H9 (cell line): Measurements from ENCODE around the gene ADGRA1. TPM values are rescaled to one million over a fixed set of nuclear protein-coding genes. Genes with fewer than 3 reads are reported as not detected.

ENCODE experiments used
- DNase-seq: peaks from one replicate; pipeline ENCODE4 v3.0.0-alpha.2; 2017
- H2AFZ ChIP-seq: one replicate; pipeline ENCODE4 v1.6.1; 2013; ENCODE audit warnings: mild to moderate bottlenecking, low read length, control low read depth, moderate library complexity
- H2AK5ac ChIP-seq: 2 replicates; pipeline ENCODE4 v1.6.1; 2013; ENCODE audit warnings: low read length, control low read depth, mixed read lengths; ENCODE audit not compliant: insufficient read length
- H2BK120ac ChIP-seq: one replicate; pipeline ENCODE4 v1.6.1; 2013; ENCODE audit warnings: low read depth, mild to moderate bottlenecking, low read length, control low read depth, inconsistent platforms; ENCODE audit not compliant: poor library complexity, severe bottlenecking
- H2BK12ac ChIP-seq: 2 replicates; pipeline ENCODE4 v1.6.1; 2013; ENCODE audit warnings: low read length, control low read depth, mixed read lengths, low read depth; ENCODE audit not compliant: insufficient read length
- H2BK15ac ChIP-seq: 2 replicates; pipeline ENCODE4 v1.6.1; 2013; ENCODE audit warnings: low read depth, low read length, control low read depth
- H2BK20ac ChIP-seq: one replicate; pipeline ENCODE4 v1.6.1; 2013; ENCODE audit warnings: low read depth, mild to moderate bottlenecking, low read length, control low read depth, inconsistent platforms; ENCODE audit not compliant: poor library complexity, severe bottlenecking
- H2BK5ac ChIP-seq: 2 replicates; pipeline ENCODE4 v1.6.1; 2013; ENCODE audit warnings: low read length, control low read depth, mixed read lengths; ENCODE audit not compliant: insufficient read length
- H3K14ac ChIP-seq: 2 replicates; pipeline ENCODE4 v1.6.1; 2013; ENCODE audit warnings: low read length, control low read depth; ENCODE audit not compliant: insufficient read depth
- H3K18ac ChIP-seq: 2 replicates; pipeline ENCODE4 v1.6.1; 2013; ENCODE audit warnings: low read depth, mild to moderate bottlenecking, mixed read lengths, low read length, control low read depth; ENCODE audit not compliant: insufficient read length
- H3K23ac ChIP-seq: 2 replicates; pipeline ENCODE4 v1.6.1; 2013; ENCODE audit warnings: low read length, control low read depth, mixed read lengths, low read depth; ENCODE audit not compliant: insufficient read length
- H3K23me2 ChIP-seq: 2 replicates; pipeline ENCODE4 v1.6.1; 2013; ENCODE audit warnings: low read depth, mild to moderate bottlenecking, mixed read lengths, low read length, control low read depth; ENCODE audit not compliant: insufficient read length, poor library complexity, severe bottlenecking
- H3K27ac ChIP-seq: 2 replicates; pipeline ENCODE4 v1.5.1; 2013; ENCODE audit warnings: low read length, control low read depth, mixed read lengths, low read depth; ENCODE audit not compliant: insufficient read length
- H3K27me3 ChIP-seq: 2 replicates; pipeline ENCODE4 v1.6.1; 2013; ENCODE audit warnings: low read length, control low read depth, inconsistent platforms; ENCODE audit not compliant: insufficient read depth
- H3K4ac ChIP-seq: 2 replicates; pipeline ENCODE4 v1.6.1; 2013; ENCODE audit warnings: low read depth, mild to moderate bottlenecking, control low read depth, inconsistent platforms, low read length, moderate library complexity
- H3K4me1 ChIP-seq: 2 replicates; pipeline ENCODE4 v1.6.1; 2013; ENCODE audit warnings: low read length, control low read depth, inconsistent platforms; ENCODE audit not compliant: insufficient read depth
- H3K4me2 ChIP-seq: 2 replicates; pipeline ENCODE4 v1.6.1; 2013; ENCODE audit warnings: low read length, control low read depth, mixed read lengths; ENCODE audit not compliant: insufficient read length, insufficient read depth
- H3K56ac ChIP-seq: 2 replicates; pipeline ENCODE4 v1.6.1; 2013; ENCODE audit warnings: low read depth, mild to moderate bottlenecking, mixed read lengths, low read length, control low read depth; ENCODE audit not compliant: insufficient read length
- H3K79me1 ChIP-seq: 2 replicates; pipeline ENCODE4 v1.6.1; 2013; ENCODE audit warnings: low read depth, mild to moderate bottlenecking, moderate library complexity, low read length, control low read depth, inconsistent platforms; ENCODE audit not compliant: insufficient read depth, poor library complexity, severe bottlenecking
- H3K79me2 ChIP-seq: 2 replicates; pipeline ENCODE4 v1.6.1; 2013; ENCODE audit warnings: low read length, control low read depth, inconsistent platforms; ENCODE audit not compliant: insufficient read depth
- H3K9ac ChIP-seq: 2 replicates; pipeline ENCODE4 v1.6.1; 2013; ENCODE audit warnings: low read length, control low read depth, mixed read lengths; ENCODE audit not compliant: insufficient read length; ENCODE audit errors: extremely low read depth
- H3K9me3 ChIP-seq: one replicate; pipeline ENCODE4 v1.6.1; 2013; ENCODE audit warnings: low read depth, low read length, inconsistent platforms; ENCODE audit not compliant: control insufficient read depth
- H3T11ph ChIP-seq: one replicate; pipeline ENCODE4 v1.6.1; 2013; ENCODE audit warnings: mild to moderate bottlenecking, low read length, control low read depth, inconsistent platforms
- H4K20me1 ChIP-seq: one replicate; pipeline ENCODE4 v1.6.1; 2013; ENCODE audit not compliant: control insufficient read depth, insufficient read length, insufficient read depth
- H4K5ac ChIP-seq: 2 replicates; pipeline ENCODE4 v1.6.1; 2013; ENCODE audit warnings: low read depth, mild to moderate bottlenecking, mixed read lengths, low read length, control low read depth; ENCODE audit not compliant: insufficient read length
- H4K8ac ChIP-seq: replicated peaks from 2 replicates; pipeline ENCODE4 v1.6.1; 2013; ENCODE audit warnings: low read length, control low read depth, mixed read lengths, low read depth; ENCODE audit not compliant: insufficient read length
- H4K91ac ChIP-seq: 2 replicates; pipeline ENCODE4 v1.6.1; 2013; ENCODE audit warnings: low read depth, mild to moderate bottlenecking, moderate library complexity, mixed read lengths, low read length, control low read depth; ENCODE audit not compliant: insufficient read length
- H3K27ac Mint-ChIP-seq, 3 experiments: 2 replicates in 2 of 3; 3 replicates in 1 of 3; pipeline ENCODE4 v1.8.0; 2020 to 2021; ENCODE audit warnings: mixed read lengths in 3 of 3, mild to moderate bottlenecking in 1 of 3, moderate library complexity in 1 of 3
- H3K27me3 Mint-ChIP-seq: 2 replicates; pipeline ENCODE4 v1.8.0; 2021; ENCODE audit warnings: low read depth, mild to moderate bottlenecking, moderate library complexity, mixed read lengths
- H3K36me3 Mint-ChIP-seq, 3 experiments: 2 replicates in 2 of 3; 3 replicates in 1 of 3; pipeline ENCODE4 v1.8.0; 2020 to 2021; ENCODE audit warnings: low read depth in 3 of 3, mixed read lengths in 3 of 3; ENCODE audit not compliant: insufficient read depth in 1 of 3
- H3K4me1 Mint-ChIP-seq, 2 experiments: 2 replicates each; pipeline ENCODE4 v1.8.0; 2020; ENCODE audit warnings: mixed read lengths in 2 of 2
- H3K4me3 Mint-ChIP-seq, 2 experiments: 2 replicates in 1 of 2; 3 replicates in 1 of 2; pipeline ENCODE4 v1.8.0; 2020 to 2021; ENCODE audit warnings: mild to moderate bottlenecking in 2 of 2, mixed read lengths in 2 of 2, moderate library complexity in 1 of 2
- H3K9me3 Mint-ChIP-seq, 2 experiments: 2 replicates in 1 of 2; 3 replicates in 1 of 2; pipeline ENCODE4 v1.8.0; 2020; ENCODE audit warnings: mild to moderate bottlenecking in 2 of 2, mixed read lengths in 2 of 2, moderate library complexity in 1 of 2
- WGBS: extraction: QIAGEN DNeasy Blood & Tissue Kit; methylation state at CpG from one replicate; pipeline ENCODE4 v1.1.7; 2013; ENCODE audit warnings: missing lambda C conversion rate, low lambda C conversion rate, mixed read lengths; ENCODE audit not compliant: insufficient read length; ENCODE audit errors: extremely low coverage; 5-methylcytosine and 5-hydroxymethylcytosine counted together
- total RNA-seq: library from RNA; stranded (reverse); gene quantifications from 2 replicates; pipeline ENCODE4 v1.2.1, GENCODE V29; 2021
- TF ChIP-seq, protein P1 (sequence below): fragments of 200-600 bp; sonication (generic); conservative IDR thresholded peaks from 3 replicates; pipeline ENCODE4 v1.8.0; 2021; ENCODE audit warnings: antibody characterized with exemption, mild to moderate bottlenecking

The ADGRA1 gene
- total RNA-seq, 1 experiment from 2014 or later, result 0.11 TPM

DNA sequence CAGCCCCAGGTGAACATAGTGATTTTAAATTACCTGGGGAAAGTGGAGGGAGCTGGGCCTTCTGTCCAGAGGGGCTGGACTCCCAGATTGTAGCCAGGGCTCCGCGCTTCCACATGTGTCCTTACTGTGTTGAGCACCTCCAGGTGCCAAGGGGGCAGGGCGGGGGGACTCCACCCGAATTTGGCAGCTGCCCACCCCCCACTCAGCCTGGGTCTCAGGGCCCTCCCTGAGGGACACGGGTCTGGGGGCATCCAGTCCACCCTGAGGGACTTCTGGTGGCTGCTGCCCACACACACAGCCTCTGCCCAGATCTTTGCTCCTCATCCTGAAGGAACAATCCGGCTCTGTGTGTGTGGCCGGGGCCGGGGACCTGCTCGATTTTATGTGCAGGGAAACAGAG lies 28.2 kb upstream of the ADGRA1 start:
- no peaks in the 10 kb centered on the region for H3K9me3 Mint-ChIP-seq
- no peak for DNase-seq
- no peak overlapping the region for H3K14ac ChIP-seq
- H3K27ac Mint-ChIP-seq, result no peak overlapping the region
- H3K27me3 Mint-ChIP-seq, result peaks cover 3% of the 10 kb centered on the region
- WGBS, result no CpG with 5 or more reads among the region's 9 CpGs
- no peaks in the 10 kb centered on the region for H3K27me3 ChIP-seq
- H2BK20ac ChIP-seq, result no peak overlapping the region
- H3K4me1 ChIP-seq, result no peaks in the 10 kb centered on the region
- no peaks in the 10 kb centered on the region for H3K23me2 ChIP-seq
- peaks cover 0 to 7% of the 10 kb centered on the region in 2 experiments; a peak in 1 of 4 replicates for H3K4me1 Mint-ChIP-seq
- H3K36me3 Mint-ChIP-seq, result no peaks in the 10 kb centered on the region; a peak in 1 of 7 replicates
- TF ChIP-seq, protein P1, sequence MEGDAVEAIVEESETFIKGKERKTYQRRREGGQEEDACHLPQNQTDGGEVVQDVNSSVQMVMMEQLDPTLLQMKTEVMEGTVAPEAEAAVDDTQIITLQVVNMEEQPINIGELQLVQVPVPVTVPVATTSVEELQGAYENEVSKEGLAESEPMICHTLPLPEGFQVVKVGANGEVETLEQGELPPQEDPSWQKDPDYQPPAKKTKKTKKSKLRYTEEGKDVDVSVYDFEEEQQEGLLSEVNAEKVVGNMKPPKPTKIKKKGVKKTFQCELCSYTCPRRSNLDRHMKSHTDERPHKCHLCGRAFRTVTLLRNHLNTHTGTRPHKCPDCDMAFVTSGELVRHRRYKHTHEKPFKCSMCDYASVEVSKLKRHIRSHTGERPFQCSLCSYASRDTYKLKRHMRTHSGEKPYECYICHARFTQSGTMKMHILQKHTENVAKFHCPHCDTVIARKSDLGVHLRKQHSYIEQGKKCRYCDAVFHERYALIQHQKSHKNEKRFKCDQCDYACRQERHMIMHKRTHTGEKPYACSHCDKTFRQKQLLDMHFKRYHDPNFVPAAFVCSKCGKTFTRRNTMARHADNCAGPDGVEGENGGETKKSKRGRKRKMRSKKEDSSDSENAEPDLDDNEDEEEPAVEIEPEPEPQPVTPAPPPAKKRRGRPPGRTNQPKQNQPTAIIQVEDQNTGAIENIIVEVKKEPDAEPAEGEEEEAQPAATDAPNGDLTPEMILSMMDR, result no peak
- no peak overlapping the region for H2BK5ac ChIP-seq
- H3K9ac ChIP-seq, result no peak overlapping the region
- H2BK15ac ChIP-seq, result peak overlapping the region; percentile 93; the same call in 1 of the 2 replicates
- H2AFZ ChIP-seq, result no peak overlapping the region
- no peak overlapping the region for H2BK120ac ChIP-seq
- no peaks in the 10 kb centered on the region for H3K9me3 ChIP-seq
- no peak overlapping the region for H4K91ac ChIP-seq
- no peak overlapping the region for H3T11ph ChIP-seq
- no peak overlapping the region for H3K18ac ChIP-seq
- H4K8ac ChIP-seq, result no peak overlapping the region
- H3K4me3 Mint-ChIP-seq, result no peak overlapping the region
- no peak overlapping the region for H3K4ac ChIP-seq
- no peak overlapping the region for H3K56ac ChIP-seq
- no peak overlapping the region for H3K27ac ChIP-seq
- H2BK12ac ChIP-seq, result no peak overlapping the region
- no peaks in the 10 kb centered on the region for H3K79me1 ChIP-seq
- H3K23ac ChIP-seq, result no peak overlapping the region
- no peak overlapping the region for H2AK5ac ChIP-seq
- no peak overlapping the region for H4K5ac ChIP-seq
- no peak overlapping the region for H3K4me2 ChIP-seq
- no peaks in the 10 kb centered on the region for H3K79me2 ChIP-seq
- H4K20me1 ChIP-seq, result no peaks in the 10 kb centered on the region
